Measurements from ENCODE around the gene RPS19.

DNA sequence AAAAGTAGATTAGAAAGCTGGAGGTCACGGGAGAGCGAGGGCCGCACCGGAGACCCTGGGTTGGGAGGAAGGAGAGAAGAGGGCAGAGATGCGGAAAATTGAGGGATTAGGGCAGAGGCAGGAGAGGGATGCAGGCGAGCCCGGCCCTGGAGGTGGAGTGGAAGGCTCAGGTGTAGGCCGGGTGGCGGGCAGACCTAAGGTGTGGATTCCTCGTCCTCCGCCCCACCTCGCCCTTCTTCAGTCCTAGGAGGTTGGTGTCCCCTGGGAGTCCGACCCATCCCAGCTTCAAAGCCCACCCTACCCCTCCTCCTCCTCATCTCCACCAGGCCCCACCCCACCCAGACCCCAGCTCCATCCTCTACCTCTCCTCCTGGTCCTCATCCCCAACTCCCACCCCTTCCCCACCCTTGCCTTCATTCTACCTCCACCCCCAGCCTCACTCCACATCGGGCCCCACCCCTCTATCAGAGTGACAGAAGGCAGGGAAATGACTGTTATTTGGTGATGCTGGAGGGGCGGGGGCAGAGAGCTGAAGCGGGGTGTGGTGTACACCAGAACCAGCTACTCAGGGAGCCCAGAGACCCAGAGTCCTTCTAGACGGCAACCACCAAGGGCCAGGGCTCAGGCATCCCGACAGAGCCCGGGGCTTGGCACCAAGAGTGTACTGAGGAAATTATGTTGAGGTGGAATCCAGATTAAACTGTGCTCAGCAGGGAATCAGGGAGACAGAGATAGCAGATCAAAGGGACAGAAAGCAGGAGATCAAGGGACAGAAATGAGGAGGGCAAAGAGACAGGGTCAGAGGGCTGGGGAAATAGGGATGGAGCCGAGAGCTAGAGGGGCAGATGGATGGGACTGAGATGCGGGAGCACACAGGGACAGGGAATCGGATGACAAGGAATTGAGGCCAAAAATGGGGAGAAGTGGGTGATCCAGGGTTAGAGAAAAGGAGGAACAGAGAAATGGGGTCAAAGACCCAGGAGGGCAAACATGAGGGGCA is 61.8 kb downstream of the RPS19 start:
- TF ChIP-seq POLR2A (IDR thresholded peaks at IDR 0.05; ENCODE audit: low read depth, low read length), result no peak
- TF ChIP-seq POLR2AphosphoS5 (IDR thresholded peaks at IDR 0.05; ENCODE audit: low read depth, low read length), result no peak
- no peak for TF ChIP-seq SPI1 (IDR thresholded peaks at IDR 0.05; ENCODE audit: low read depth, low read length)
- TF ChIP-seq TAF1 (IDR thresholded peaks at IDR 0.05; ENCODE audit: low read depth, low read length), result no peak
- no peak for TF ChIP-seq PAX5 (IDR thresholded peaks at IDR 0.05; ENCODE audit: insufficient read depth, low read length, severe bottlenecking)
- TF ChIP-seq POU2F2 (IDR thresholded peaks at IDR 0.05; ENCODE audit: low read depth, low read length), result no peak

Data from GM12891 (cell line).